Rectal smooth muscle tissue (tissue), 1 donor: ENCODE results near the gene CDKL5.

ENCODE experiments used
- H3K27ac ChIP-seq: one replicate; pipeline ENCODE4 v1.7.0; 2013; ENCODE audit warnings: low read depth, low read length, inconsistent platforms
- H3K27me3 ChIP-seq: one replicate; pipeline ENCODE4 v1.7.0; 2013; ENCODE audit warnings: low read length; ENCODE audit not compliant: control insufficient read depth, insufficient read depth
- H3K36me3 ChIP-seq: one replicate; pipeline ENCODE4 v1.7.0; 2013; ENCODE audit warnings: low read length; ENCODE audit not compliant: control insufficient read depth, insufficient read depth
- H3K4me1 ChIP-seq: one replicate; pipeline ENCODE4 v1.7.0; 2013; ENCODE audit warnings: low read length; ENCODE audit not compliant: control insufficient read depth, insufficient read depth
- H3K4me3 ChIP-seq: one replicate; pipeline ENCODE4 v1.7.0; 2013; ENCODE audit warnings: low read length
- H3K9ac ChIP-seq: one replicate; pipeline ENCODE4 v1.7.0; 2013; ENCODE audit warnings: low read length

CDKL5 gene

GRCh38 chrX:18638398-18638797 is 213.0 kb downstream of the CDKL5 start:
- Histone ChIP-seq H3K27ac (no peak overlapping the region), H3K27me3 (no peaks in the 10 kb centered on the region), H3K9ac (no peak overlapping the region), H3K36me3 (no peaks in the 10 kb centered on the region), H3K4me3 (no peak overlapping the region), H3K4me1 (no peaks in the 10 kb centered on the region)

- no peaks in the 10 kb centered on the region for H3K4me1 ChIP-seq
- no peak overlapping the region for H3K27ac ChIP-seq
- H3K27me3 ChIP-seq, result no peaks in the 10 kb centered on the region
- H3K36me3 ChIP-seq, result no peaks in the 10 kb centered on the region
- H3K4me3 ChIP-seq, result no peak overlapping the region
- no peak overlapping the region for H3K9ac ChIP-seq
Observed at GRCh38 chrX:18639280-18639679, 213.9 kb downstream of the CDKL5 start.

GRCh38 chrX:18640686-18641085 is 215.3 kb downstream of the CDKL5 start:
- H3K36me3 ChIP-seq, result no peaks in the 10 kb centered on the region
- H3K4me3 ChIP-seq, result no peak overlapping the region
- no peaks in the 10 kb centered on the region for H3K27me3 ChIP-seq
- no peak overlapping the region for H3K9ac ChIP-seq
- H3K27ac ChIP-seq, result no peak overlapping the region
- H3K4me1 ChIP-seq, result no peaks in the 10 kb centered on the region

DNA sequence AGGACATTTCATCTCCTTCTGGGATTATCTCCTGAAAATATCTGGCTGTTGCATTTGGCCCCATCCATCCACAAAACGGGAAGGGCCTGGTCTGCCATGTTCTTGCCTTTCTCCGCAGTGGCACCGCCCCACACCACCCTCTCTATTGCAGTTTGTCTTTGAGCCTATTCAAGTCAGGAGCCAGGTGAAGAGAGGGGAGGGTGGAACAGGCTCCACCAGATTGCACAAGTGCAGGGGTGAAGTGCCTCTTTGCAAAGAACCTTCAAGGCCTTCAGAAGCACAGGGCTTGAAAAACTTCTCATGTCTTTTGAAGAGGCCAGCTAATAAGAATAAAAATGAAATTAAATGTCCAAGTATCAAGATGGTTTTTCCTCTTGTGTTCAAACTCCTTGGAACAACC is 217.8 kb downstream of the CDKL5 start:
- Histone ChIP-seq H3K36me3 (no peaks in the 10 kb centered on the region), H3K27me3 (no peaks in the 10 kb centered on the region), H3K4me1 (no peaks in the 10 kb centered on the region), H3K4me3 (no peak overlapping the region), H3K9ac (no peak overlapping the region), H3K27ac (no peak overlapping the region)

GRCh38 chrX:18643853-18644252 is 218.4 kb downstream of the CDKL5 start:
- H3K9ac ChIP-seq, result no peak overlapping the region
- H3K27me3 ChIP-seq, result no peaks in the 10 kb centered on the region
- no peak overlapping the region for H3K27ac ChIP-seq
- H3K4me1 ChIP-seq, result no peaks in the 10 kb centered on the region
- no peaks in the 10 kb centered on the region for H3K36me3 ChIP-seq
- H3K4me3 ChIP-seq, result no peak overlapping the region

- Histone ChIP-seq H3K4me1 (no peaks in the 10 kb centered on the region), H3K9ac (no peak overlapping the region), H3K27ac (no peak overlapping the region), H3K36me3 (no peaks in the 10 kb centered on the region), H3K27me3 (no peaks in the 10 kb centered on the region), H3K4me3 (no peak overlapping the region)
Observed at GRCh38 chrX:18647621-18648020, 222.2 kb downstream of the CDKL5 start.

GRCh38 chrX:18649498-18649951 is 224.1 kb downstream of the CDKL5 start:
- Histone ChIP-seq H3K36me3 (no peaks in the 10 kb centered on the region), H3K4me1 (no peaks in the 10 kb centered on the region), H3K27ac (no peak overlapping the region), H3K27me3 (no peaks in the 10 kb centered on the region), H3K4me3 (no peak overlapping the region), H3K9ac (no peak overlapping the region)

GRCh38 chrX:18650662-18651061 is 225.3 kb downstream of the CDKL5 start:
- no peak overlapping the region for H3K4me3 ChIP-seq
- no peak overlapping the region for H3K27ac ChIP-seq
- H3K9ac ChIP-seq, result no peak overlapping the region
- no peaks in the 10 kb centered on the region for H3K4me1 ChIP-seq
- no peaks in the 10 kb centered on the region for H3K27me3 ChIP-seq
- H3K36me3 ChIP-seq, result no peaks in the 10 kb centered on the region

DNA sequence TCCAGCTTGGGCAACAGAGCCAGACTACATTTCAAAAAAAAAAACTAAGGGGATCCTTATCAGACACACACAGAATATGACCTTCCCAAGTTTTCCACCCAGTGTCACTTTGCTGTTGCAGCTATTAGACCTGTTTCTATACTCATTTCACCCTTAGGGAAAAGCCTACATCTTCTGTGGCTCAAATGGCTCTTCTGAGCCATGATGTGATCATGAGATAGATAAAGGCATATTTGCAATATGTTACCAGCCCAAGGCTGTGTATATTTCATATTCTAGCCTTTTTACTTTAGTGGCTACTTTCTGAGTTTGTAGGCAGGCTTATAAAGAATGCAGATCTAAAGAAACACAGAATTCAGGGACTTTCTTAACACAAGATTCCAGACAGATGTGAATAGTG is 227.2 kb downstream of the CDKL5 start:
- Histone ChIP-seq H3K4me3 (no peak overlapping the region), H3K27me3 (no peaks in the 10 kb centered on the region), H3K27ac (no peak overlapping the region), H3K9ac (no peak overlapping the region), H3K36me3 (no peaks in the 10 kb centered on the region), H3K4me1 (no peaks in the 10 kb centered on the region)

- H3K4me3 ChIP-seq, result no peak overlapping the region
- no peaks in the 10 kb centered on the region for H3K36me3 ChIP-seq
- no peaks in the 10 kb centered on the region for H3K4me1 ChIP-seq
- H3K9ac ChIP-seq, result no peak overlapping the region
- H3K27me3 ChIP-seq, result no peaks in the 10 kb centered on the region
- no peak overlapping the region for H3K27ac ChIP-seq
Observed at GRCh38 chrX:18654875-18655836, 229.7 kb downstream of the CDKL5 start.

GRCh38 chrX:18661273-18661672 is 235.9 kb downstream of the CDKL5 start:
- Histone ChIP-seq H3K27me3 (no peaks in the 10 kb centered on the region), H3K27ac (no peak overlapping the region), H3K36me3 (no peaks in the 10 kb centered on the region), H3K4me1 (no peaks in the 10 kb centered on the region), H3K4me3 (no peak overlapping the region), H3K9ac (no peak overlapping the region)

DNA sequence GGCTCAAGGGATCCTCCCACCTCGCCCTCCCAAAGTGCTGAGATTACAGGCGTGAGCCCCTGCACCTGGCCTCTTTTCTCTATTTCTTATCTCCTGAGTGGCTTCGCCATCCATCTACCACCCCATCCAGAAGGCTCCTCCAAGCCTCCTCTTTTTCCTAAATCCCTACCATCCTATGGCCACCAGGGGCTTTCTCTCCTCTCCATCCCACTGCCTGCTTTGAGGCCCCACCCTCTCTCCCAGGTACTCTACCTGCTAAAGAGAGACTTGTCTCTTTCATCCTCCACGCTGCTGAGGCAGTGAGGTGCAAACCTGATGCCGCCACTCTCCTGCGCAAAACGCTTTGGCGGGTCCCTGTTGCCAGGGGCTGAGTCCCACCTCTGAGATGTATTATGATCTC is 239.5 kb downstream of the CDKL5 start:
- H3K4me1 ChIP-seq, result no peaks in the 10 kb centered on the region
- H3K27ac ChIP-seq, result no peak overlapping the region
- H3K27me3 ChIP-seq, result no peaks in the 10 kb centered on the region
- no peaks in the 10 kb centered on the region for H3K36me3 ChIP-seq
- H3K4me3 ChIP-seq, result no peak overlapping the region
- H3K9ac ChIP-seq, result no peak overlapping the region

DNA sequence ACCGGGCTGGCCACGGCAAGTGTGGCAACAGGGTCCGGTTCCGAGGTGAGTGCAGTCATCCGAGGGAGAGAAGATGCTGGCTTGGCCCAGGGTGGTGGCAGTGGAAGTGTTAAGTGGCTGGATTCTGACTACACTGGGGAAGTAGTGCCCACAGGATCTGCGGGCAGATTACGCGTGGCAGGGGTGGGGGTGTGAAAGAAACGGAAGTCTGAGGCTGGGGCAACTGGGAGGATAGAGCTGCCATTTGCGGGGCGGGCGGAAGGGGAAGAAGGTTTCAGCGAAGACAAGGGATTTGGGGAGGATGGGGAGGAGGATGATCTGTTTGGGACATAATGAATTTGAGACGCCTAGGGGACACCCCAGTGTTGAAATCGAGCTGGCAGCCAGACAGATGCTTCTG is 241.2 kb downstream of the CDKL5 start:
- H3K9ac ChIP-seq, result no peak overlapping the region
- H3K36me3 ChIP-seq, result no peaks in the 10 kb centered on the region
- H3K4me3 ChIP-seq, result no peak overlapping the region

More for the DNA sequence above, 241.2 kb downstream of the CDKL5 start:
- H3K27me3 ChIP-seq, result no peaks in the 10 kb centered on the region
- H3K27ac ChIP-seq, result no peak overlapping the region
- no peaks in the 10 kb centered on the region for H3K4me1 ChIP-seq
